Activated CD8-positive, alpha-beta memory T cell treated with anti-CD3 and anti-CD28 coated beads, Interleukin-2, amount 10 ng/mL, durations not matched to agents 7 days and 5 days (primary cell): ENCODE data around the gene OR11A1. TPM values are rescaled to one million over a fixed set of nuclear protein-coding genes. Genes with fewer than 3 reads are reported as not detected.

Source experiments
- ATAC-seq: fragments of 150-1000 bp; cut with Tn5 transposase; one replicate; pipeline ENCODE4 v1.10.0; 2021; ENCODE audit warnings: moderate library complexity
- CTCF ChIA-PET: fragments of 350-600 bp; sonication (Branson Sonifier 250); formaldehyde crosslinking; loops from one replicate; lab custom pipeline; 2021; ENCODE audit warnings: antibody characterized with exemption; lab: Charles Lee
- DNase-seq: peaks from one replicate; pipeline ENCODE4 v3.0.0-alpha.2; 2020
- H3K27ac Mint-ChIP-seq: one replicate; pipeline ENCODE4 v1.8.0; 2021; ENCODE audit warnings: mild to moderate bottlenecking, mixed read lengths
- H3K27me3 Mint-ChIP-seq: one replicate; pipeline ENCODE4 v1.8.0; 2021; ENCODE audit warnings: mixed read lengths
- H3K36me3 Mint-ChIP-seq: one replicate; pipeline ENCODE4 v1.8.0; 2021; ENCODE audit warnings: mild to moderate bottlenecking, mixed read lengths
- H3K4me1 Mint-ChIP-seq: one replicate; pipeline ENCODE4 v1.8.0; 2021; ENCODE audit warnings: mixed read lengths
- H3K4me3 Mint-ChIP-seq: one replicate; pipeline ENCODE4 v1.8.0; 2021; ENCODE audit warnings: mild to moderate bottlenecking, moderate library complexity, mixed read lengths
- H3K9me3 Mint-ChIP-seq: one replicate; pipeline ENCODE4 v1.8.0; 2022; ENCODE audit warnings: low read depth, mixed read lengths
- total RNA-seq, 2 experiments: library from RNA; stranded (reverse); gene quantifications; one replicate each; pipeline ENCODE4 v1.2.3, GENCODE V29; 2021

Gene OR11A1
- total RNA-seq, 2 experiments from 2014 or later: not detected

- Mint-ChIP-seq H3K36me3 (no peaks in the 10 kb centered on the region), H3K4me3 (no peak overlapping the region), H3K27ac (no peak overlapping the region), H3K27me3 (peaks cover 12% of the 10 kb centered on the region), H3K4me1 (no peaks in the 10 kb centered on the region), H3K9me3 (no peaks in the 10 kb centered on the region)
- DNase-seq: no peak
- CTCF ChIA-PET: no interaction called here
- no peak for ATAC-seq
These were observed 53.1 kb downstream of the OR11A1 start for GRCh38 chr6:29403801-29404200.

- CTCF ChIA-PET: no interaction called here
- ATAC-seq (no peak), DNase-seq (no peak)
- Mint-ChIP-seq H3K27me3 (peaks cover 28% of the 10 kb centered on the region), H3K4me1 (no peaks in the 10 kb centered on the region), H3K27ac (no peak overlapping the region), H3K9me3 (no peaks in the 10 kb centered on the region), H3K36me3 (no peaks in the 10 kb centered on the region), H3K4me3 (no peak overlapping the region)
These were observed 57.3 kb downstream of the OR11A1 start for GRCh38 chr6:29399525-29399924.

- Mint-ChIP-seq H3K9me3 (no peaks in the 10 kb centered on the region), H3K27me3 (peaks cover 25% of the 10 kb centered on the region), H3K27ac (no peak within 1 kb of the TSS), H3K4me3 (no peak within 1 kb of the TSS), H3K4me1 (no peaks in the 10 kb centered on the region), H3K36me3 (no peaks in the 10 kb centered on the region)
- no peak for DNase-seq
- ATAC-seq: no peak
- CTCF ChIA-PET: no interaction called here
These were observed 61.5 kb downstream of the OR11A1 start, which contains the start of gene OR12D2 for GRCh38 chr6:29395331-29395730. Gene OR12D2, plus strand, starts transcription at chr6:29395631. Its CDS starts 1,069 bp downstream, at chr6:29396700.

GRCh38 chr6:29388533-29388932 is 68.3 kb downstream of the OR11A1 start:
- no peaks in the 10 kb centered on the region for H3K36me3 Mint-ChIP-seq
- DNase-seq: no peak
- H3K9me3 Mint-ChIP-seq: no peaks in the 10 kb centered on the region
- ATAC-seq: no peak
- H3K4me1 Mint-ChIP-seq: no peaks in the 10 kb centered on the region
- H3K4me3 Mint-ChIP-seq: no peak overlapping the region
- CTCF ChIA-PET: no interaction called here
- peaks cover 14% of the 10 kb centered on the region for H3K27me3 Mint-ChIP-seq
- H3K27ac Mint-ChIP-seq: no peak overlapping the region

- Mint-ChIP-seq H3K27me3 (peaks cover 21% of the 10 kb centered on the region), H3K36me3 (no peaks in the 10 kb centered on the region), H3K4me3 (no peak overlapping the region), H3K4me1 (no peaks in the 10 kb centered on the region), H3K27ac (no peak overlapping the region), H3K9me3 (no peaks in the 10 kb centered on the region)
- no peak for ATAC-seq
- CTCF ChIA-PET: no interaction called here
- no peak for DNase-seq
These were observed 80.9 kb downstream of the OR11A1 start for GRCh38 chr6:29376003-29376402.

Other genes with a start within 250 kb of the OR11A1 start
- gene OR14J1, start 155.4 kb downstream of the OR11A1 start, total RNA-seq: not detected
- gene OR5V1, start 88.2 kb downstream of the OR11A1 start, total RNA-seq: not detected
- gene OR12D3, start 81.8 kb downstream of the OR11A1 start, total RNA-seq: not detected
- gene OR12D2, start 61.4 kb downstream of the OR11A1 start, total RNA-seq: not detected
- gene OR12D1, start 42.1 kb downstream of the OR11A1 start, total RNA-seq: not detected
- gene OR10C1, start 17.8 kb downstream of the OR11A1 start, total RNA-seq: not detected
- gene OR2H1, start 84 bp upstream of the OR11A1 start, total RNA-seq: not detected
- not detected for gene MAS1L, start 30.9 kb upstream of the OR11A1 start, total RNA-seq
- 1 to 10 TPM in 1 of 2 experiments, not detected in 1; 1.6 TPM for gene UBD, start 102.7 kb upstream of the OR11A1 start, total RNA-seq
- gene OR2H2, start 128.1 kb upstream of the OR11A1 start, total RNA-seq: not detected
- gene GABBR1, start 176.1 kb upstream of the OR11A1 start, total RNA-seq: 1 to 10 TPM; 6.0 to 8.1 TPM
- gene MOG, start 200.0 kb upstream of the OR11A1 start, total RNA-seq: not detected
- gene ZFP57, start 224.1 kb upstream of the OR11A1 start, total RNA-seq: 10 to 100 TPM; 14.1 to 16.1 TPM